Liver (tissue), 3 donors: Measurements from ENCODE around the gene BOC.

Source experiments
- GABPA ChIP-seq, 2 donors: IDR thresholded peaks in 1 of 2; conservative IDR thresholded peaks in 1 of 2; 2 replicates each; pipeline ENCODE4 v1.6.1; 2016; ENCODE audit warnings: antibody characterized with exemption in 2 of 2, mild to moderate bottlenecking in 1 of 2, moderate library complexity in 1 of 2
- JUND ChIP-seq, 2 donors: IDR thresholded peaks; 2 replicates each; pipeline ENCODE4 v1.6.1; 2016; ENCODE audit warnings: antibody characterized with exemption in 2 of 2
- RAD21 ChIP-seq, 2 donors: IDR thresholded peaks; 2 replicates each; pipeline ENCODE4 v1.6.1; 2016; ENCODE audit warnings: antibody characterized with exemption in 2 of 2, mild to moderate bottlenecking in 2 of 2
- REST ChIP-seq: IDR thresholded peaks from 2 replicates; pipeline ENCODE4 v1.6.1; 2016; ENCODE audit warnings: antibody characterized with exemption, mild to moderate bottlenecking
- RXRA ChIP-seq, 2 donors: IDR thresholded peaks; 2 replicates each; pipeline ENCODE4 v1.6.1; 2017 to 2018; ENCODE audit warnings: antibody characterized with exemption in 2 of 2, mild to moderate bottlenecking in 1 of 2
- SP1 ChIP-seq: IDR thresholded peaks from 2 replicates; pipeline ENCODE4 v1.6.1; 2018; ENCODE audit warnings: antibody characterized with exemption, mild to moderate bottlenecking
- YY1 ChIP-seq: IDR thresholded peaks from 2 replicates; pipeline ENCODE4 v1.6.1; 2016; ENCODE audit warnings: antibody characterized with exemption, mild to moderate bottlenecking
- ZBTB33 ChIP-seq: IDR thresholded peaks from 2 replicates; pipeline ENCODE4 v1.6.1; 2016; ENCODE audit warnings: antibody characterized with exemption
- TF ChIP-seq, protein P1 (sequence below): fragments of 150-350 bp; IDR thresholded peaks from 2 replicates; pipeline ENCODE4 v1.5.1; 2017; ENCODE audit warnings: improper control_type of control experiment, low read depth, low read length; ENCODE audit not compliant: missing input control
- TF ChIP-seq, protein P2 (sequence below): IDR thresholded peaks from 2 replicates; pipeline ENCODE4 v1.6.1; 2016; ENCODE audit warnings: antibody characterized with exemption
- donor health status: healthy.
- donor health status: healthy.

DNA sequence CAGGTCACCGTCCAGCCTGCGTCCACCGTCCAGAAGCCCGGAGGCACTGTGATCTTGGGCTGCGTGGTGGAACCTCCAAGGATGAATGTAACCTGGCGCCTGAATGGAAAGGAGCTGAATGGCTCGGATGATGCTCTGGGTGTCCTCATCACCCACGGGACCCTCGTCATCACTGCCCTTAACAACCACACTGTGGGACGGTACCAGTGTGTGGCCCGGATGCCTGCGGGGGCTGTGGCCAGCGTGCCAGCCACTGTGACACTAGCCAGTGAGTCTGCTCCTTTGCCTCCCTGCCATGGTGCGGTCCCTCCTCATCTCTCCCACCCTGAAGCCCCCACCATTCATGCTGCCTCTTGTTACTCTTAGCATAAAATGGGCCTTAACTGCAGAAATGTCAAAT, 39.2 kb downstream of the BOC start:
- TF ChIP-seq GABPA (IDR thresholded peaks at IDR 0.05 in 1 of 2, conservative IDR thresholded peaks at IDR 0.05 in 1 of 2) (no peak), REST (no peak), YY1 (no peak), RAD21 (IDR thresholded peaks at IDR 0.05) (no peak), RXRA (IDR thresholded peaks at IDR 0.05) (no peak), JUND (IDR thresholded peaks at IDR 0.05) (no peak), ZBTB33 (no peak), SP1 (no peak)
- TF ChIP-seq, protein P1, sequence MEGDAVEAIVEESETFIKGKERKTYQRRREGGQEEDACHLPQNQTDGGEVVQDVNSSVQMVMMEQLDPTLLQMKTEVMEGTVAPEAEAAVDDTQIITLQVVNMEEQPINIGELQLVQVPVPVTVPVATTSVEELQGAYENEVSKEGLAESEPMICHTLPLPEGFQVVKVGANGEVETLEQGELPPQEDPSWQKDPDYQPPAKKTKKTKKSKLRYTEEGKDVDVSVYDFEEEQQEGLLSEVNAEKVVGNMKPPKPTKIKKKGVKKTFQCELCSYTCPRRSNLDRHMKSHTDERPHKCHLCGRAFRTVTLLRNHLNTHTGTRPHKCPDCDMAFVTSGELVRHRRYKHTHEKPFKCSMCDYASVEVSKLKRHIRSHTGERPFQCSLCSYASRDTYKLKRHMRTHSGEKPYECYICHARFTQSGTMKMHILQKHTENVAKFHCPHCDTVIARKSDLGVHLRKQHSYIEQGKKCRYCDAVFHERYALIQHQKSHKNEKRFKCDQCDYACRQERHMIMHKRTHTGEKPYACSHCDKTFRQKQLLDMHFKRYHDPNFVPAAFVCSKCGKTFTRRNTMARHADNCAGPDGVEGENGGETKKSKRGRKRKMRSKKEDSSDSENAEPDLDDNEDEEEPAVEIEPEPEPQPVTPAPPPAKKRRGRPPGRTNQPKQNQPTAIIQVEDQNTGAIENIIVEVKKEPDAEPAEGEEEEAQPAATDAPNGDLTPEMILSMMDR: no peak
- TF ChIP-seq, protein P2, sequence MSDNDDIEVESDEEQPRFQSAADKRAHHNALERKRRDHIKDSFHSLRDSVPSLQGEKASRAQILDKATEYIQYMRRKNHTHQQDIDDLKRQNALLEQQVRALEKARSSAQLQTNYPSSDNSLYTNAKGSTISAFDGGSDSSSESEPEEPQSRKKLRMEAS: no peak
